Smooth muscle cell of the brain vasculature (primary cell): ENCODE measurements around the gene MESP1.

Source experiments
- DNase-seq: peaks from one replicate; pipeline ENCODE4 v3.0.0-alpha.2; 2012; ENCODE audit warnings: low read depth, low spot score

MESP1 gene

GRCh38 chr15:89758981-89759380 lies 7.9 kb upstream of the MESP1 start:
- DNase-seq: no peak

GRCh38 chr15:89758283-89758682 lies 7.2 kb upstream of the MESP1 start:
- no peak for DNase-seq

DNA sequence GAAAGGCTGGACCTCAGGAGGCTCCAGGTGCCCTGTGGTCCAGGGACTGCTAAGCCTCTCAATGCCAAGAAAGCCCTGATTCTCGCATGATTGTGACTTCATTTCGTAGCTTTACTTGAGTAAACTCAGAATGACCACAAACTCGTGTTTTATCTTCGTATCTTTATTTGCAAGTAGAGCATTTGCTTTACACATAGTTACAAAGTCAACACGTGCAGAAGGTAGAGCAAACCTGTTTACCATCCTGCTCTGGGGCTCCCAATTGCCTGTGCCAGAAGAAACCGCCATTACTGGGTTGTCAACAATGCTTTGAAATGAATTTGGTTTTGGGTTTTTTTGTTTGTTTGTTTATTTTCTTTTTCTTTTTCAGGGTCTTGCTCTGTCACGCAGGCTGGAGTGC lies 5.8 kb upstream of the MESP1 start:
- DNase-seq: no peak

- no peak for DNase-seq
Observed at GRCh38 chr15:89755701-89756100, 4.7 kb upstream of the MESP1 start.

- DNase-seq: no peak
Observed at GRCh38 chr15:89754361-89755154, 3.5 kb upstream of the MESP1 start.

DNA sequence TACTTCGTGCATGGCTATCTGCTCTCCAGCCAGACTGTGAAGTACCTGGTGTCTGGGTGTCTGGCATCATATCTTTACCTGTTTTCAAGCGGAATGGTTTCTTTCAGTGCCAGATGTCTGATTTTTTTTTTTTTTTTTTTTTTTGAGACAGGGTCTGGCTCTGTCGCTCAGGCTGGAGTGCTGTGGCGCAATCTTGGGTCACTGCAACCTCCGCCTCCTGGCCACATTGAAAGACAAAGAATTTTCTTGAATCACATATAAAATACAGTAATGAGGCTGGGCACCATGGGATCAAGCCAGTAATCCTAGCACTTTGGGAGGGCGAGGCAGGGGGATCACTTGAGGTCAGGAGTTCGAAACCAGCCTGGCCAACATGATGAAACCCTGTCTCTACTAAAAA lies 2.8 kb upstream of the MESP1 start:
- DNase-seq: no peak

- DNase-seq: no peak
Observed at GRCh38 chr15:89751748-89752147, 699 bp upstream of the MESP1 start.

DNA sequence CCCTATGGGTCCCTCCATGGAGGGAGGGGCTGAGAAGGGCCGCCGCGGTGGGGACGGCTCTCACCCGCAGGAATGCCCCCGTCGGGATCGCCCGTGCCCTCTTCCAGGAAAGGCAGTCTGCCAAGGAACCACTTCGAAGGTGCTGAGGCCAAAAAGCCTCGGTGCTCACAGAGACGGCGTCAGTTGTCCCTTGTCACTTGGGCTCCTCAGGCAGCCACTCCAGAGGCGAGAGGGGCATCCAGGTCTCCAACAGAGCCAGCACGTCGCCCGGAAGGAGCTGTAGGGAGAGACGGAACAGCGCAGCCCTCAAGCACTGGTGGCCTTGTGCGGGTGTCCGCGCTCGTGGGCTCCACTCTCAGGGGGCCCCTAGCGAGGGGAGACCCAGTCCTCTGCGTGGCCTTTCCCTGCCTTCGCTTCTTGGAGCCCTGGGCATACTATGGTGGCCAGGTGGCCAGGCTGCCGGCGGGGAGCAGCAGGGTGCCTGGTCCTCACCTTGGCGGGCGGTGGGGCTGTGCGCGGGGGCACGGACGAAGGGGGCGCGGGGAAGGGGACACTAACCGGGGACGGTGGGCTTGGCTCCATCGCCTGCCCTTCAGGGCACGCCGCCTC lies 994 bp downstream of the MESP1 start:
- no peak for DNase-seq

- DNase-seq: no peak
Observed at GRCh38 chr15:89749526-89749925, 1.5 kb downstream of the MESP1 start.

DNA sequence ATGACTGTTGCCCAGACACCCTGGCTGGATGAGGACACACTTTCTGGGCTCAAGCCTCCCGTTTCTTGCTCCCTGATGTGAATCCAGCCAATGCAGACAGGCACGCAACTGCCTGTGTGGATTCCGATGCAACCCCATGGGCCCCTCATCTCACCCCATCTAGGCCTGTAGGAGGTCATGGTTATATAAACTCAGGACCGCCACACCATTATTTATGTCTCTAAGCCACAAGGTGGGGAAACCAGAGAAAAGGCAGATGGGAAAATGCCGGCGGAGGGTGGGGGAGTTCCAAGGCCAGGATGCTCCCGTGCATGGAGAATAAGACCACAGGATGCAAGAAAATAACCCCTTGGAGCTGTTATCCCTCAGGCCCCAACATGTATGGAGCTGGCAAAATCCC lies 2.0 kb downstream of the MESP1 start:
- DNase-seq: no peak

GRCh38 chr15:89747708-89748682 lies 3.1 kb downstream of the MESP1 start:
- no peak for DNase-seq

DNA sequence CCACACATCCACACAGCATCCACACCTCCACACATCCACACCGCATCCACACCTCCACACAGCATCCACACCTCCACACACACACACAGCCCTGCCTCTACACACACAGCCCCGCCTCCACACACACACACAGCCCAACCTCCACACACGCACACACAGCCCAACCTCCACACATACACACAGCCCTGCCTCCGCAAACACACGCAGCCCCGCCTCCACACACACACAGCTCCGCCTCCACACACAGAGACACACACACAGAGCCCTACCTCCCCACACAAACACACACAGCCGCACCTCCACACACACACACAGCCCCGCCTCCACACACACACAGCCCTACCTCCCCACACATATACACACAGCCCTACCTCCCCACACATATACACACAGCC lies 4.7 kb downstream of the MESP1 start:
- DNase-seq: no peak

- DNase-seq: no peak
Observed at GRCh38 chr15:89745768-89746167, 5.3 kb downstream of the MESP1 start.

DNA sequence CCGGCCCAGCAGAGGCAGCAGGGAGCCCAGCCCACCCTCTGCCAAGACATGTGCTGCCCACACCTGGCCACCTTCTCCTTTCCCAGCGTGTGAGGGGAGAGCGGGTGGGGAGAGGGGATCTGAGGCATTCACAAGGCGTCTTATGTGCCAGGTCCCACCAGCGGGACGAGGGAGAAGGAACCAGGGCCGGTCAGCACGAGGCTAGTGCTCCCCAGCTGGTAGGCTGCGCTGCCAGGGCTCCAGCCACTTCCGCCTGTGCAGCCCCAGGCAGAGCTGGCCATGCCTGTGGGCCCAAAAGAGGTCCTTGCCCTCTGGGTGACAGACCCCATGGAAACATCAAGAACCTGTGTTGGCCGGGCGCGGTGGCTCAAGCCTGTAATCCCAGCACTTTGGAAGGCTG lies 5.9 kb downstream of the MESP1 start:
- DNase-seq: no peak

DNA sequence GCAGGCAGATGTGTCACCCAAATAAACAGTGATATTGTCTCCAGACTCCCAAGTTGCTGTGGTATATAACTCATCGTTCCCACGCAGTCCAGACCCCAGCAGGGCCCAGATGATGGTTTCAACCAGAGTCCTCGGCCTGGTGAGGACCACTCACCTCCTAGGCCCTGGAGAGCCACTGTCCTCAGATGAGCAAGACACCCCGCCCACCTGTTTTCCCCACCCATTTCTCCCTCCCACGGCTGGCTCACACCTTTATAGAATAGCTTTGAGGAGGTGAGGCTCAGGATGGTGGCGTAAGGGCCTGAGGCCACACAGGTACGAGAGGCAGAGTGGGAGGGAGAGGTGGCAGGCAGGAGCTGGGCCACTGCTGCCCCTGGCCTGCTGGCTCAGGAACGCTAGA lies 7.5 kb downstream of the MESP1 start:
- DNase-seq: no peak

GRCh38 chr15:89743011-89743410 lies 8.0 kb downstream of the MESP1 start:
- no peak for DNase-seq

GRCh38 chr15:89740137-89740536 lies 10.9 kb downstream of the MESP1 start:
- DNase-seq: peak; percentile 56

DNA sequence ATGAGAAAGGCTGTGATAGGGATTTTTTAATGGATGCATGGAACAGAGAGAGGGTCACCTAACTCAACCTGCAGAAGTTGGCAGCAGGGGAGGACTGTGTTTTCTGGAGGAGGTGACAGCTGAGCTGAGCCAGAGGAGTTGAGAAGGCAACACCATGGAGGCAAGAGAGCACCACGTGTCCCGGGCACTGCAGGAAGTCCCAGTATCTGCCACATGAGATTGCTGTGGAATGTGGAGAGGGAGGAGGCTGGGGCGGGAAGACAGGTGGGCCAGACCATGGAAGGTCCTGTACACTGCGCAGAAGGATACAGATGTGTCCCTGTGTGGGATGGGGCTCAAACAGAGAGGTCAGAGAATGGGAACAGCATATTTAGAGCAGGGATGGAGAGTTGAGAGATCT lies 15.3 kb downstream of the MESP1 start:
- no peak for DNase-seq

GRCh38 chr15:89732451-89733172 lies 18.4 kb downstream of the MESP1 start:
- no peak for DNase-seq

DNA sequence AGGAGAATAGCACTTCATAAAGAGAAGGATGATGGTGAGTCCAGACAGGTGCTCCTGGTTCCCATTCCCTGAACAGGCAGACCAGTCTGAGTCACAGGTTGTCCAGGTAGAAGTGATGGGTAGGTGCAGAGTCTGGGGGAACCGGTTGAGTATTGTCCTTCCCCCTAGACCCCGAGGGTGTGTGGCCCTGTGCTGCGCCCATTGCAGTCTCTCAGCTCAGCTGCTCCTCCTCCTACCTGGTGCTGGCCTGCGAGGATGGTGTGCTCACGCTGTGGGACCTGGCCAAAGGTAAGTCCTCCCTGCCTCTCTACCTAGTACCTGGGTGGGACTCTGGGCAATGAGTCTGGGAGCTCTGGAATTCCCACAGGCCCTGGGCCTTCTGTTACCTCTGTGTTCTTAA lies 19.8 kb downstream of the MESP1 start:
- DNase-seq: no peak

- DNase-seq: no peak
Observed at GRCh38 chr15:89728254-89728653, 22.8 kb downstream of the MESP1 start.

DNA sequence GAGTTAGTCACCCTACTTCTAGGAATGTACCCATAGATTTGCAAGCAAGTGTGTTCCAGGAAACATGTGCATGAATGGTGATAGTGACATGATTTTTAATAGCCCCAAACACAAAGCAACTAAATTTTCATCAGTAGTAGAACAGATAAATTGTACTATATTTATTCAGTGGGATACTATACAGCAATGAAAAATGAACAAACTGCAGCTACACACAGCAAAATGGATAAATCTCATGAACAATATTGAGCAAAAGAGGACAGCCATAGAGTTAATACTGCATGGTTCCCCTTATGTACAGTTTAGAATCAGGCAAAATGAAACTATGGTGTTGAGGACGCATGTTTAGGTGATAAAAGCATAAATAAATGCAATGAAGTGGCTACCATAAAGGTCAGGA lies 26.0 kb downstream of the MESP1 start:
- no peak for DNase-seq
